ENCODE measurements around the gene TAF1.
"Not testable (repeated sequence)": the region's sequence is repeated elsewhere in the genome, so short reads cannot be mapped to it uniquely, and the experiment has no call there.

The TAF1 gene

GRCh38 chrX:71367396-71367795, 1.2 kb downstream of the TAF1 start:
- Mint-ChIP-seq H3K4me1 (peaks cover 37% of the 10 kb centered on the region), H3K27me3 (no peaks in the 10 kb centered on the region), H3K4me3 (peak overlapping the region; percentile 97), H3K36me3 (peaks cover 33% of the 10 kb centered on the region), H3K27ac (peak overlapping the region; percentile 100), H3K9me3 (no peaks in the 10 kb centered on the region)
- CTCF ChIA-PET, result no interaction called here
- DNase-seq, result peak; percentile 29

DNA sequence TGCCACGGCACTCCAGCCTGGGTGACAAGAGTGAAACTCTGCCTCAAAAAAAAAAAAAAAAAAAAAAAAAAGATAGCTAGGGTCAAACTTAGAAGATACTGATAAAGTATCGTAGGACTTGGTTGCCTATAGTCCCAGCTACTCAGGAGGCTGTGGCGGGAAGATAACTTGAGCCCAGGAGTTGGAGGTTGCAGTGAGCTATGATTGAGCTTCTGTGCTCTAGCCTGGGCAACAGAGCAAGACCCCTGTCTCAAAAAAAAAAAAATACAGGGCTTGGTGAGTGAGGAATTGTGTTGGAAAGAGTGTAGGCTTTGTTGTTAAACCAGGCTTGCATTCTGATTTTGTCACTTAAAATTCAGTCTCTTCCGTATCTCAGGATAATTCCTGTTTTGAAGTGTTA, 6.2 kb downstream of the TAF1 start:
- peaks cover 45% of the 10 kb centered on the region for H3K36me3 Mint-ChIP-seq
- no peak overlapping the region for H3K4me3 Mint-ChIP-seq
- no peak overlapping the region for H3K27ac Mint-ChIP-seq
- CTCF ChIA-PET, result no interaction called here
- DNase-seq, result no peak
- peaks cover 31% of the 10 kb centered on the region for H3K4me1 Mint-ChIP-seq
- no peaks in the 10 kb centered on the region for H3K9me3 Mint-ChIP-seq
- no peaks in the 10 kb centered on the region for H3K27me3 Mint-ChIP-seq

- CTCF ChIA-PET, result no interaction called here
- Mint-ChIP-seq H3K4me3 (no peak overlapping the region), H3K9me3 (no peaks in the 10 kb centered on the region), H3K36me3 (peaks cover 43% of the 10 kb centered on the region), H3K27me3 (no peaks in the 10 kb centered on the region), H3K4me1 (no peaks in the 10 kb centered on the region), H3K27ac (no peak overlapping the region)
- DNase-seq, result no peak
These were observed 12.6 kb downstream of the TAF1 start for GRCh38 chrX:71378732-71379131.

- H3K4me3 Mint-ChIP-seq, H3K9me3 Mint-ChIP-seq, H3K4me1 Mint-ChIP-seq, DNase-seq, H3K27ac Mint-ChIP-seq, H3K27me3 Mint-ChIP-seq, CTCF ChIA-PET: not testable (repeated sequence)
- peaks cover 59% of the 10 kb centered on the region for H3K36me3 Mint-ChIP-seq
These were observed 25.6 kb downstream of the TAF1 start for GRCh38 chrX:71391725-71392124.

DNA sequence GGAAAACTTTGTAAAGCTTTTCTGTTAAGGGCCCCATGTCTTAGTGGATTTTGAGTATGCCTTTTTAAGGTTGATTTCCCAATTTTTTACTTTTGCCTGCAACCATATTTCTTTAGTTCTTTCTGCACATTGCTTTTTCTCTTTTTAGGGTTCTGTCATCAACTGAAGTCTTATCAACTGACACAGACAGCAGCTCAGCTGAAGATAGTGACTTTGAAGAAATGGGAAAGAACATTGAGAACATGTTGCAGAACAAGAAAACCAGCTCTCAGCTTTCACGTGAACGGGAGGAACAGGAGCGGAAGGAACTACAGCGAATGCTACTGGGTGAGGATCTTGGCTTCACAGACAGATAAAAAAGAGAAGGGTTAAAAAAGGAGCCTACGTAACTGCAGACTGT, 27.8 kb downstream of the TAF1 start:
- DNase-seq, result no peak
- no peaks in the 10 kb centered on the region for H3K27me3 Mint-ChIP-seq
- peaks cover 2% of the 10 kb centered on the region for H3K4me1 Mint-ChIP-seq
- CTCF ChIA-PET, result no interaction called here
- no peak overlapping the region for H3K27ac Mint-ChIP-seq
- no peaks in the 10 kb centered on the region for H3K9me3 Mint-ChIP-seq
- H3K4me3 Mint-ChIP-seq, result no peak overlapping the region
- H3K36me3 Mint-ChIP-seq, result peaks cover 52% of the 10 kb centered on the region

DNA sequence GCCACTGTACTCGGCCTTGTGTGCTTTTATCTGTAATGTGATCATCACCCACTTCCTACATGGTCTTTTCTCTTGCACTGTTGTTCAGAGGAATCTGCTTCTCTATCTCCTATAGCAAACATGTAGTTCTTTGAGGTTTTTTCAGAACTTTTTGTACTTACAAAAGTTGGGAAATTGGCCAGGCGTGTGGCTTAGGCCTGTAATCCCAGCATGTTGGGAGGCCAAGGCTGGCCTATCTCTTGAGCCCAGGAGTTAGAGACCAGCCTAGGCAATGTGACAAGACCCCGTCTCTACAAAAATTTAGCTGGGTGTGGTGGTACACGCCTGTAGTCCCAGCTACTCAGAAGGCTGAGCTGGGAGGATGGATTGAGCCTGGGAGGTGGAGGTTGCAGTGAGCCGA, 30.4 kb downstream of the TAF1 start:
- no peaks in the 10 kb centered on the region for H3K9me3 Mint-ChIP-seq
- H3K4me1 Mint-ChIP-seq, result peaks cover 2% of the 10 kb centered on the region
- CTCF ChIA-PET, result no interaction called here
- DNase-seq, result no peak
- no peaks in the 10 kb centered on the region for H3K27me3 Mint-ChIP-seq
- H3K27ac Mint-ChIP-seq, result no peak overlapping the region
- H3K36me3 Mint-ChIP-seq, result peaks cover 46% of the 10 kb centered on the region
- H3K4me3 Mint-ChIP-seq, result no peak overlapping the region

GRCh38 chrX:71400710-71401109, 34.6 kb downstream of the TAF1 start:
- H3K4me3 Mint-ChIP-seq, result no peak overlapping the region
- no peak for DNase-seq
- H3K9me3 Mint-ChIP-seq, result no peaks in the 10 kb centered on the region
- H3K36me3 Mint-ChIP-seq, result peaks cover 21% of the 10 kb centered on the region
- CTCF ChIA-PET, result no interaction called here
- peaks cover 2% of the 10 kb centered on the region for H3K4me1 Mint-ChIP-seq
- H3K27me3 Mint-ChIP-seq, result no peaks in the 10 kb centered on the region
- no peak overlapping the region for H3K27ac Mint-ChIP-seq

GRCh38 chrX:71416260-71416659, 50.1 kb downstream of the TAF1 start:
- peaks cover 18% of the 10 kb centered on the region for H3K36me3 Mint-ChIP-seq
- CTCF ChIA-PET, result interaction anchor here (0.7 kb wide), 1 partner anchor 152 kb away, joined by 3 read pairs; no protein-coding TSS in a partner anchor

DNA sequence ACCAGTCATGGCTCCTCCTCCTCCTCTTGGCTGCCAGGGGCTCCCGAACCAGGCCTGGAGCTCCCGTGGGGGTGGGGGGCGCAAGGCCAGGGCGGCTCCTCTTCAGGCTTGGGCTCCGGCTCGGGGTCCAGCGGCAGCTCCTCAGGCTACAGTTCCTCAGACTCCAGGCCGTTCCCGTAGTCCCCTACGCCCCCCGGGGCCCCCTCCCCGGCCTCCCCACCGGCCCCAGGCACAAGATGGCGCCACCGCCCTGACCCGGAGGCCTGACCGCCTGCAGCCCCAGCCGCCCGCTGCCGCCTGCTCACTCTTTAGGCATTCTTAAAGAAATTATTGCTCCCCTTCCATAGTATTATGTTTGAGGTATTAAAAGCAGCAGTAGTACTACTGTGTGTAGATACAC, 54.5 kb downstream of the TAF1 start:
- CTCF ChIA-PET, result interaction anchor here (0.7 kb wide), 2 partner anchors 113 to 353 kb away, joined by 3 to 4 read pairs; no protein-coding TSS in a partner anchor
- no peak overlapping the region for H3K4me3 Mint-ChIP-seq
- no peaks in the 10 kb centered on the region for H3K27me3 Mint-ChIP-seq
- DNase-seq, result no peak
- peaks cover 22% of the 10 kb centered on the region for H3K36me3 Mint-ChIP-seq
- no peaks in the 10 kb centered on the region for H3K9me3 Mint-ChIP-seq
- H3K4me1 Mint-ChIP-seq, result no peaks in the 10 kb centered on the region
- H3K27ac Mint-ChIP-seq, result no peak overlapping the region

More at GRCh38 chrX:71416260-71416659, 50.1 kb downstream of the TAF1 start:
- not testable (repeated sequence) for H3K9me3 Mint-ChIP-seq, DNase-seq, H3K27ac Mint-ChIP-seq, H3K27me3 Mint-ChIP-seq, H3K4me3 Mint-ChIP-seq, H3K4me1 Mint-ChIP-seq

GRCh38 chrX:71432733-71433132, 66.6 kb downstream of the TAF1 start:
- Mint-ChIP-seq H3K4me1 (no peaks in the 10 kb centered on the region), H3K27ac (no peak overlapping the region), H3K4me3 (no peak overlapping the region), H3K27me3 (no peaks in the 10 kb centered on the region), H3K36me3 (peaks cover 26% of the 10 kb centered on the region), H3K9me3 (no peaks in the 10 kb centered on the region)
- CTCF ChIA-PET, result no interaction called here
- DNase-seq, result no peak

- Mint-ChIP-seq H3K4me1 (peaks cover 4% of the 10 kb centered on the region), H3K4me3 (no peak overlapping the region), H3K27me3 (no peaks in the 10 kb centered on the region), H3K9me3 (no peaks in the 10 kb centered on the region), H3K27ac (no peak overlapping the region), H3K36me3 (peaks cover 35% of the 10 kb centered on the region)
- CTCF ChIA-PET, result no interaction called here
- no peak for DNase-seq
These were observed 72.6 kb downstream of the TAF1 start for GRCh38 chrX:71438750-71439149.

DNA sequence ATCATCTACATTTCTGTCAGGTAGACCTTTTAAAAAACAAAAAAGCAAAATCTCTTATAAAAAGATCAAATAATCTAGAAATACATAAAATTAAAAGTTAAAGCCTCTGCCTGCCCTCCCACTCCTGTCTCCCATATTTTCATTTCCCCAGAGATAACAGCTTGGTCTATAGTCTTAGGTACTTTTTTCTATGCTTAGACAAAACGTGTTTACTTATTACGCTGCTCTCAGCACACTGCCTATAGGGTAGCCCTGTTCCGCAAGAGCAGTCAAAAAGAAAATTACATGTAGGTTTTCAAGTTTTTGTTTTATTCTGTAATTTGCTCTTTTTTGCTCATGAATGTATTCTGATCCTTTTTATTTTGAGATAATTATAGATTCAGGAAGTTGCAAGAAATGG, 73.3 kb downstream of the TAF1 start:
- no peak overlapping the region for H3K27ac Mint-ChIP-seq
- peaks cover 33% of the 10 kb centered on the region for H3K36me3 Mint-ChIP-seq
- no peak for DNase-seq
- no peaks in the 10 kb centered on the region for H3K27me3 Mint-ChIP-seq
- CTCF ChIA-PET, result no interaction called here
- no peaks in the 10 kb centered on the region for H3K9me3 Mint-ChIP-seq
- H3K4me1 Mint-ChIP-seq, result peaks cover 4% of the 10 kb centered on the region
- H3K4me3 Mint-ChIP-seq, result no peak overlapping the region

DNA sequence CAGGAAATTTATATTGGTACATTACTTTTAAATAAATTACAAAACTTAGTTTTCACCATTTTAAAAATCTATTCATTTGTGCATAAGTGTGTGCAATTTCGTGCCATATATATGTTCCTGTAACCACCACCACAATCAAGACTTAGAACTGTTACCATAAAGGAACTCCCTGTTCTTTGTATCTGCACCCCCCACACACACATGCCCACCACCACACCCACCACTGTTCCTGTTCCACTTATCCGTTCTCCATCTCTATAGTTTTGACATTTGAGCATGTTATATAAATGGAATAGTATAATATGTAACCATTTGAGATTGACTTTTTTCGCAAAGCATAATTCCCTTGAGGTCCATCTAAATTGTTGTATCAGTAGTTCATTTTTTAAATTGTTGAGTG, 73.7 kb downstream of the TAF1 start:
- no peak overlapping the region for H3K4me3 Mint-ChIP-seq
- peaks cover 4% of the 10 kb centered on the region for H3K4me1 Mint-ChIP-seq
- CTCF ChIA-PET, result no interaction called here
- no peaks in the 10 kb centered on the region for H3K27me3 Mint-ChIP-seq
- peaks cover 30% of the 10 kb centered on the region for H3K36me3 Mint-ChIP-seq
- DNase-seq, result no peak
- no peaks in the 10 kb centered on the region for H3K9me3 Mint-ChIP-seq
- H3K27ac Mint-ChIP-seq, result no peak overlapping the region

DNA sequence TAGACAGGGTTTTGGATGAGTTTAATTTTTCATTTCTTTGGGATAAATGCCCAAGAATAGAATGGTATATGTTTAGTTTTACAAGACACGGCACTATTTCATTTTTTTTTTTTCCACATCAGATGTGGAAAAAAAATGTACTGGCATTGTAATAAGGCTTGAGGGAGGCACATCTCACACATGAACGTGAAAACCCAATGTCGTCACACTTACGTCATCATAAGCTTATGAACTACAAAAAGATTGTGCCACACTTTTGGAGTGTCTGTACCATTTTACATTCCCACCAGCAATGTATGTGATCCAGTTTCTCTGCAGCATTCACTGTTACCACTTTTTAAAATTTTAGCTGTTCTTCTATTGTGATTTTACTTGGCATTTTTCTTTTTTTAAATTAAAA, 74.2 kb downstream of the TAF1 start:
- no peaks in the 10 kb centered on the region for H3K9me3 Mint-ChIP-seq
- H3K36me3 Mint-ChIP-seq, result peaks cover 33% of the 10 kb centered on the region
- CTCF ChIA-PET, result no interaction called here
- no peak for DNase-seq
- no peak overlapping the region for H3K27ac Mint-ChIP-seq
- no peak overlapping the region for H3K4me3 Mint-ChIP-seq
- H3K27me3 Mint-ChIP-seq, result no peaks in the 10 kb centered on the region
- H3K4me1 Mint-ChIP-seq, result peaks cover 4% of the 10 kb centered on the region

DNA sequence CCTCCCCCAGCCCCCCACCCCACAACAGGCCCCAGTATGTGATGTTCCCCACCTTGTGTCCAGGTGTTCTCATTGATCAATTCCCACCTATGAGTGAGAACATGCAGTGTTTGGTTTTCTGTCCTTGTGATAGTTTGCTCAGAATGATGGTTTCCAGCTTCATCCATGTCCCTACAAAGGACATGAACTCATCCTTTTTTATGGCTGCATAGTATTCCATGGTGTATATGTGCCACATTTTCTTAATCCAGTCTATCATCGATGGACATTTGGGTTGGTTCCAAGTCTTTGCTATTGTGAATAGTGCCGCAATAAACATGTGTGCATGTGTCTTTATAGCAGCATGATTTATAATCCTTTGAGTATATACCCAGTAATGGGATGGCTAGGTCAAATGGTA, 75.7 kb downstream of the TAF1 start:
- H3K4me3 Mint-ChIP-seq, CTCF ChIA-PET, H3K9me3 Mint-ChIP-seq, DNase-seq, H3K27ac Mint-ChIP-seq, H3K4me1 Mint-ChIP-seq, H3K27me3 Mint-ChIP-seq: not testable (repeated sequence)
- peaks cover 34% of the 10 kb centered on the region for H3K36me3 Mint-ChIP-seq

- no peak overlapping the region for H3K4me3 Mint-ChIP-seq
- no peak overlapping the region for H3K27ac Mint-ChIP-seq
- peaks cover 16% of the 10 kb centered on the region for H3K36me3 Mint-ChIP-seq
- no peaks in the 10 kb centered on the region for H3K9me3 Mint-ChIP-seq
- no peaks in the 10 kb centered on the region for H3K27me3 Mint-ChIP-seq
- no peak for DNase-seq
- CTCF ChIA-PET, result no interaction called here
- no peaks in the 10 kb centered on the region for H3K4me1 Mint-ChIP-seq
These were observed 84.4 kb downstream of the TAF1 start for GRCh38 chrX:71450433-71451106.

Data from activated naive CD4-positive, alpha-beta T cell treated with anti-CD3 and anti-CD28 coated beads, Interleukin-2, amount 10 ng/mL, durations not matched to agents 7 days and 5 days (primary cell).